GM20000 (cell line): ENCODE data around the gene GM2A.
A peak's percentile ranks its signal among the peaks of the same experiment; 100 is the strongest.

Source experiments
- DNase-seq: peaks from one replicate; pipeline ENCODE4 v3.0.0; 2012; ENCODE audit warnings: low spot score
- CTCF ChIP-seq: IDR thresholded peaks from 2 replicates; pipeline ENCODE4 v1.5.1; 2012; ENCODE audit warnings: mild to moderate bottlenecking, control low read depth; ENCODE audit errors: extremely low read depth, missing control alignments

Gene GM2A

GRCh38 chr5:151214614-151215545 lies 38.1 kb upstream of the GM2A start:
- TF ChIP-seq CTCF: no peak
- DNase-seq: peak; percentile 78

- no peak for DNase-seq
These were observed 37.5 kb upstream of the GM2A start for GRCh38 chr5:151215546-151215880.

GRCh38 chr5:151216781-151217180 lies 36.2 kb upstream of the GM2A start:
- no peak for TF ChIP-seq CTCF
- no peak for DNase-seq

More at GRCh38 chr5:151215546-151215880, 37.5 kb upstream of the GM2A start:
- no peak for TF ChIP-seq CTCF

- no peak for TF ChIP-seq CTCF
- no peak for DNase-seq
These were observed 34.8 kb upstream of the GM2A start for GRCh38 chr5:151218177-151218576.

GRCh38 chr5:151219138-151219537 lies 33.8 kb upstream of the GM2A start:
- DNase-seq: no peak
- TF ChIP-seq CTCF: no peak

- TF ChIP-seq CTCF: peak; percentile 19
- DNase-seq: no peak
These were observed 33.2 kb upstream of the GM2A start for GRCh38 chr5:151219789-151220188.

GRCh38 chr5:151221574-151221973 lies 31.4 kb upstream of the GM2A start:
- DNase-seq: no peak
- TF ChIP-seq CTCF: no peak
